HCT116 (cell line): ENCODE data around the gene VTI1A.

Source experiments
- CEBPB ChIP-seq: IDR thresholded peaks from 2 replicates; pipeline ENCODE4 v1.6.1; 2012; ENCODE audit warnings: low read depth
- EZH2 ChIP-seq: fragments of 200-600 bp; sonication (generic); IDR thresholded peaks from 2 replicates; pipeline ENCODE4 v1.6.1; 2017; ENCODE audit warnings: antibody characterized with exemption, mixed run types
- JUND ChIP-seq: IDR thresholded peaks from 2 replicates; pipeline ENCODE4 v1.6.1; 2012
- POLR2A ChIP-seq: IDR thresholded peaks from 2 replicates; pipeline ENCODE4 v1.7.0; 2011; ENCODE audit warnings: borderline replicate concordance; ENCODE audit not compliant: insufficient read depth, insufficient read length; ENCODE audit errors: extremely low read depth
- POLR2AphosphoS5 ChIP-seq: IDR thresholded peaks from 2 replicates; pipeline ENCODE4 v1.6.1; 2011; ENCODE audit warnings: mild to moderate bottlenecking, low read depth, low read length, moderate library complexity
- SIN3A ChIP-seq: IDR thresholded peaks from 2 replicates; pipeline ENCODE4 v1.6.1; 2012; ENCODE audit warnings: low read depth
- SRF ChIP-seq: IDR thresholded peaks from 2 replicates; pipeline ENCODE4 v1.6.1; 2012; ENCODE audit warnings: low read depth
- TF ChIP-seq, protein P1 (sequence below), 3 experiments: fragments of 200-600 bp in 1 of 3; sonication (generic) in 1 of 3; IDR thresholded peaks in 2 of 3; conservative IDR thresholded peaks in 1 of 3; 2 replicates each; pipeline ENCODE4 v1.5.1; 2012 to 2017; ENCODE audit warnings: low read depth in 2 of 3, low read length in 2 of 3, antibody characterized with exemption in 1 of 3, borderline replicate concordance in 1 of 3, control low read depth in 1 of 3, mild to moderate bottlenecking in 1 of 3, mixed read lengths in 1 of 3, mixed run types in 1 of 3, moderate library complexity in 1 of 3; ENCODE audit not compliant: insufficient read depth in 1 of 3
- TF ChIP-seq, protein P2 (sequence below): IDR thresholded peaks from 2 replicates; pipeline ENCODE4 v1.6.1; 2012

DNA sequence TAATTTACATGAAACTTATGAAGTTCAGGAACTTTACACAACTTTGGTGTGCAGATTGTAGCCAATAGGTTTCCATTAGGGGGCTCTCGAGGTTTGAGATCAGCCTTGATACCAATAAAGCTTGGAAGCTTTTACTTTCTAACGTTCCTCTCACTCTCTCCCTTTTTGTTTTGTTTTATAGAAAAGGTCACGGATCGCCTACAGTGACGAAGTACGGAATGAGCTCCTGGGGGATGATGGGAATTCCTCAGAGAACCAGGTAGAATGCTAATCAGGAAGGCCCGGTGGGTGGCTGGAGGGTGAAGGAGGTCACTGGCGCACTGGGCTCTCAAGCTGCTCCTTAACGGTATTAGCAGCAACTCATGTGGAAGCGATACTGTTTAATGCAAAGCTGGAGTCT lies 79.9 kb downstream of the VTI1A start:
- TF ChIP-seq, protein P1, sequence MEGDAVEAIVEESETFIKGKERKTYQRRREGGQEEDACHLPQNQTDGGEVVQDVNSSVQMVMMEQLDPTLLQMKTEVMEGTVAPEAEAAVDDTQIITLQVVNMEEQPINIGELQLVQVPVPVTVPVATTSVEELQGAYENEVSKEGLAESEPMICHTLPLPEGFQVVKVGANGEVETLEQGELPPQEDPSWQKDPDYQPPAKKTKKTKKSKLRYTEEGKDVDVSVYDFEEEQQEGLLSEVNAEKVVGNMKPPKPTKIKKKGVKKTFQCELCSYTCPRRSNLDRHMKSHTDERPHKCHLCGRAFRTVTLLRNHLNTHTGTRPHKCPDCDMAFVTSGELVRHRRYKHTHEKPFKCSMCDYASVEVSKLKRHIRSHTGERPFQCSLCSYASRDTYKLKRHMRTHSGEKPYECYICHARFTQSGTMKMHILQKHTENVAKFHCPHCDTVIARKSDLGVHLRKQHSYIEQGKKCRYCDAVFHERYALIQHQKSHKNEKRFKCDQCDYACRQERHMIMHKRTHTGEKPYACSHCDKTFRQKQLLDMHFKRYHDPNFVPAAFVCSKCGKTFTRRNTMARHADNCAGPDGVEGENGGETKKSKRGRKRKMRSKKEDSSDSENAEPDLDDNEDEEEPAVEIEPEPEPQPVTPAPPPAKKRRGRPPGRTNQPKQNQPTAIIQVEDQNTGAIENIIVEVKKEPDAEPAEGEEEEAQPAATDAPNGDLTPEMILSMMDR (IDR thresholded peaks at IDR 0.05 in 2 of 3, conservative IDR thresholded peaks at IDR 0.05 in 1 of 3; ENCODE audit: borderline replicate concordance in 1 of 3, insufficient read depth in 1 of 3, low read depth in 2 of 3, low read length in 2 of 3): peak in 2 of 3 experiments; percentile 27 to 46; a peak in 3 of 6 replicates
- TF ChIP-seq JUND (no peak), POLR2AphosphoS5 (peak; percentile 60; the same call in 1 of the 2 replicates), POLR2A (peak; percentile 10), EZH2 (no peak), CEBPB (no peak), SIN3A (no peak), SRF (no peak)
- TF ChIP-seq, protein P2, sequence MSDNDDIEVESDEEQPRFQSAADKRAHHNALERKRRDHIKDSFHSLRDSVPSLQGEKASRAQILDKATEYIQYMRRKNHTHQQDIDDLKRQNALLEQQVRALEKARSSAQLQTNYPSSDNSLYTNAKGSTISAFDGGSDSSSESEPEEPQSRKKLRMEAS: no peak
